GM18519 (cell line): ENCODE results near the gene INTS11.

Experiments
- ATAC-seq: cut with Tn5 transposase; IDR thresholded peaks from one replicate; pipeline ENCODE4 v1.9.1; 2021; ENCODE audit warnings: mild to moderate bottlenecking, moderate library complexity; ENCODE audit not compliant: unreplicated experiment, low FRiP score

INTS11 gene

GRCh38 chr1:1287288-1288110 is 37.0 kb downstream of the INTS11 start:
- ATAC-seq: no peak

DNA sequence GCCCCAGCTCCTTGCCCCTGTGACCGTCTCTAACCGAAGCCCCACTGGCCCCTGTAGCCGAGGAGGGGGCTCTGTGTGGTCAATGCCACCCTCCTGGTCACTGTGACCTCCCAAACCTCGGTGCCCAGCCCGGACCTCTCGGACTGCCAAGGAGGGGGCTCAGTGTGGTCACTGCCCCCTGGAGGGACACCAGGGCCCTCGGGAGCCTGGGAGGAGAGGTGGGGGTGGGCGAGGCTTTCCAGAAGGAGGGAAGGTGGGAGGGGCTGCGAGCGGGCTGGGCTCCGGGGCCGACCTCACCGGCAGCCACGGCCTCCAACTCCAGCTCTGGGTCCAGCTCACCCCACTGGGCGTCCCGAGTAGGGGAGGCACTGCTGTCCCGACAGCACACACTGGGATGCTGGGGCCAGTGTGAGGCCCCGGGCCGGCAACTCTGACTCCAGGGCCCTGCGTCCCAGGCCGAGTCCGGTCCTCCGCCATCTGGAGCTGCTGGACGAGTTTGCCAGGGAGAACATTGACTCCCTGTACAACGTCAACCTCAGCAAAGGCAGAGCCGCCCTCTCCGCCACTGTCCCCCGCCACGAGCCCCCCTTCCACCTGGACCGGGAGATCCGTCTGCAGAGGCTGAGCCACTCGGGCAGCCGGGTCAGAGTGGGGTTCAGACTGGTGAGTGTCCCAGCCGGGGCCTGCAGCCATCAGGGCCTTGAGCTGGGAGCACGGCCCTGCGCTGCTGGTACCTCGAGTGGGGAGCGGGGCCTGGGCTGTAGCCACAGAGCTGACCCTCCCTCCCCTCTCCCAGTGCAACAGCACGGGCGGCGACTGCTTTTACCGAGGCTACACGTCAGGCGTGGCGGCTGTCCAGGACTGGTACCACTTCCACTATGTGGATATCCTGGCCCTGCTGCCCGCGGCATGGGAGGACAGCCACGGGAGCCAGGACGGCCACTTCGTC is 37.9 kb downstream of the INTS11 start:
- ATAC-seq: no peak

DNA sequence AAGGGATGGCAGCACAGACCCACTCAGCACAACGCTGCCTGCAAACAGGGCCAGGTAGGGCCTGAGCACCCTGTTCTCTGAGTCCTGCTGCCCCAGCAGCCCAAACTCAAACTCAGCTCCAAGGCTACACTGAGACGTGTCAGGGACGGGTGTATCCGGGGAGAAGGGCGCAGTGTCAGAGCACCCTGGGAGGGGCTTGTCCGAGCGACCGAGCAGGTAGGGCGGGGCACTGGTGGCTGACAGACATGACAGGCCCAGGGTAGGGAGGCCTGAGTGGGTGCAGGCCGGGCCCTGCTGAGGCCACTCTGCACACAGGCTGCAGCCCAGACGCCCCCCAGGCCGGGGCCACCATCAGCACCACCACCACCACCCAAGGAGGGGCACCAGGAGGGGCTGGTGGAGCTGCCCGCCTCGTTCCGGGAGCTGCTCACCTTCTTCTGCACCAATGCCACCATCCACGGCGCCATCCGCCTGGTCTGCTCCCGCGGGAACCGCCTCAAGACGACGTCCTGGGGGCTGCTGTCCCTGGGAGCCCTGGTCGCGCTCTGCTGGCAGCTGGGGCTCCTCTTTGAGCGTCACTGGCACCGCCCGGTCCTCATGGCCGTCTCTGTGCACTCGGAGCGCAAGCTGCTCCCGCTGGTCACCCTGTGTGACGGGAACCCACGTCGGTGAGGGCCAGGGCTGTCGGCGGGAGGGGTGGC is 38.7 kb downstream of the INTS11 start:
- ATAC-seq: no peak

GRCh38 chr1:1285102-1285571 is 39.3 kb downstream of the INTS11 start:
- ATAC-seq: no peak

DNA sequence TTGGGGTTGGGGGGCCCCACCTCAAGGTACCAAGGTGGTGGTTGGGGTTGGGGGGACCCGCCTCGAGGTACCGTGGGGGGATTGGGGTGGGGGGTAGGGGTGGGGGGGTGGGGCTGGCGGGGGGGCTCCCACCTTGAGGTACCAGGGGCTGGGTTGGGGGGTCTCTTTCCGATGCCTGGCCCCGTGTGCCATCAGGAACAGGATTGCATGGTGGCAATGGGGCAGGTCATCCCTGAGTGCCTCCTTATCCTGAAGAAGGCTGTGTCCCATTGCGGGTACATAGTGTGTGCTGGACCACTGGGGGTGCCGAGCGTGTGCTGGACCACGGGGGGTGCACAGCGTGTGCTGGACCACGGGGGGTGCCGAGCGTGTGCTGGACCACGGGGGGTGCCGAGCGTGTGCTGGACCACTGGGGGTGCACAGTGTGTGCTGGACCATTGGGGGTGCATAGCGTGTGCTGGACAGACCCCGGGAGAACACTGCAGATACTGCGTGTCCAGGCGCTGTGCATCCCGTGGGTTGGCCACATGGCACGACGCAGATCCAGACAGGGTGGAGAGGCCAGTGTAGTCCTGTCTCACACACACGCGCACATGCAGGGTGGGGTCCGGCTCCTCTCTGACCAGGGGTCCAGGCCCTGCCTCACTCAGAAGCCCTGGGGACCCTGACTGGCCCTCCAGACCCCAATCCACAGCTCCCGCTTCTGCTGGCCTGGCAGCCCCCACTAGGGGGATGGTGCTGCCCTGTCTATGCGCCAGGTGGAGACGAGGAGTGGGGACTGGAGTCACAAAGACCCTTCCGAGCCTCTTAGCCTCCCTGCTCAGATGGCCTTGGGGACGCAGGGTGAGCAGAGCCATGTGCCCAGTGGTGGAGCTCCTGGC is 40.0 kb downstream of the INTS11 start:
- ATAC-seq: no peak

- ATAC-seq: no peak
Measured at GRCh38 chr1:1283821-1284220, 40.6 kb downstream of the INTS11 start.

GRCh38 chr1:1282998-1283397 is 41.5 kb downstream of the INTS11 start:
- ATAC-seq: no peak

DNA sequence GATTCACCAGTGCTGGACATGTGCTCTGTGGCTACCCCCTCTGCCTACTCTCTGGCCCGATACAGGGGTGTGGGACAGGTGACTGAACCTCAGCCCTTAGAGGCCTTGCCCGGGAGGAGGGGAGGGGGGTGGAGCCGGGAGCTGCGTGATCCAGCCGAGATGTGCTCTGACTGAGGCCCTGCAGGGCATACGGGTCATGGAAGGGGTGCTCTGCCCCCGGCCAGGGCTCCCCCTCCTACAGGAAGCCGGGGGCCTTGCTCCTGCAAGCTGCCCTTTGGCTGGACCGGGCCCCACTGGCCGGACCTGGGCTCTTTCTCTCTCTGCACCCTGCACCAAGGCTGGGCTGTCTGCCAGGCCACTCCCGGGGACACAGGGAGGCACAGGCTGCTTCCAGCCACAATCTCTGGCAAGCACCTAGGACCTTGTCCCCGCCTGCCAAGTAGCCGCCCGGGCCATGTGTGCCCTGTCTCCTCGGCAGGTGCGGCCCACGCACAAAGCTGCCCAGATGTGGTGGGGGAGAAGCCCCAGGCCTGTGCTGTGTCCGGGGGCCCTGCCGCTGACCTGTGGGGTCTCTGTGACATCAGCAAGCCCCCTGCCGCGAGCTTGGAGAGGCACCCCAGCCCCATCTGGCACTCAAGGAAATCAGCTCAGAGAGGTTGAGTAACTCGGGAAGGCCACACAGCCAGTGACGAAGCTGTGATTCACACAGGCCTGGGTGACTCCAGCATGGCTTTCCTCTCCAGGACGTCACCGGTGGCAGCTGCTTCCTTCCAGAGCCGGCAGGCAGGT is 42.7 kb downstream of the INTS11 start:
- no peak for ATAC-seq

- ATAC-seq: no peak
Measured at GRCh38 chr1:1280782-1281481, 43.5 kb downstream of the INTS11 start.

GRCh38 chr1:1279028-1279427 is 45.4 kb downstream of the INTS11 start:
- ATAC-seq: no peak

- no peak for ATAC-seq
Measured at GRCh38 chr1:1278620-1279019, 45.8 kb downstream of the INTS11 start.

DNA sequence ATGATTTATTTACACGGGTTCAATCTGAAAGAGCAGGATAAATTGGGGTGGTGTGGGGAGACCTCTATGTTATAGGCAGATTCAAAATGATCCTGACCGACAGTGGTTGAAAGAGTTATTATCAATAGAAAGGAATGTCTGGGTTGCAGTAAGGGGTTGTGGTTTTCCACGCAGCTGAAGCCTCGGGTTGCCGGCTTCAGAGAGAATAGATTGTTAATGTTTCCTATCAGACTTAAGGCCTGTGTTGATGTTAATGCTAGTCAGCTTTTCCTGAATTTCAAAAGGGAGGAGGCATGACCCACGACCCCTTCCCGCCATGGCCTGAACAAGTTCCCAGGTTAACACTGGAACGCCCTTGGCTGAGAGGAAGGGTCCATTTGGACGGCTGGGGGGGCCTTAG is 48.6 kb downstream of the INTS11 start:
- no peak for ATAC-seq

DNA sequence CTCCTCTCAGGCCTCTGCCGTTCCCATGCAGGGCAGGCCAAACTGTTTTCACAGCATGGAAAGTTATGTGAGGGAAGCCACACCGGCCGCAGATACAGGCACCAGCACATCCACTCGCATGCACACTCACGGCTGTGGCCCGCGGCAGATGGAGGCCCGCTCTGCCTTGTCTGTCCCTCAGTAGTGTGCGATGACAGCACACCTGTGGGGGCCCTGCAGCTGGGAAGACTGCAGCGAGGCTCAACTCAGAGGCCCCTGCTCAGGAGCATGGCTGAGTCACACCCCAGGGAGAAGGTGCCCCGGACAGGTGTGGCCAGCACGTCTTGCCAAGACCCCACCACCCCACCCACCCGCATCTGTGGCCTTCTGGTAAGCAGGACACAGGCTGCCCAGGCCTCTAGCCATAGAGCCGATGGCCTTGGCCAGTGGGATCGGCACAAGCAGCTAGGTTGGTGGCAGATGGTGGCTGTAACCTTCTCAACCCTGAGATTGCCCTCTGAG is 49.5 kb downstream of the INTS11 start:
- no peak for ATAC-seq

DNA sequence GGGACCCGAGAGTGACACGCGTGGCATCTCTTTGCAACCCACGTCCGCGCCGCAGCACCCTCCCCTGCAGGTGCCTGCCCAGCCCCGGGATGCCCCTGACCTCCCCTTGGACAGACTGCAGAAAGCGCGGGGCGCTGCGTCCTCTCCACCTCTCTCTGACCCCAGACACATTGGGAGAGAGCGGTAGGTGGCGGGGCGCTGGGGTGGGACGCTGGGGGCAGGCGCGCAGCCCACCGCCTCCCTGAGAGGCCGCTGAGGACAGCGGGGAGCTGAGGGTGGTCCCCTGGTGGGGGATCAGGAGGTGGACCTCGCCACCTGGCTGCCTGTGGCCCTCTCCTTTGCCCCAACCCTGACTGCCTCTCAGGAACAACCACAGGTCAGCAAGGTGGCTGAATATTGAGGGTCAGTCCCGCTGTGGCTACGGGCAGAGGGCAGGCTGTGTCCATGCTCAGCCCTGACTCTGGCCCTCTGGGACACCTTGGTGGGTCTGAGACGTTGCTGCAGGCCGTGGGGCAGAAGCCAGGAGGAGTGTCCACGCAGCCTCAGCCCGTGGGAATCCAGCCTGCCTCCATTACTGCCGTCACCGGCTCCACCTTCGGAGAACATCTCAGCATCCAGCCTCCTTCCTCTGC is 50.0 kb downstream of the INTS11 start:
- no peak for ATAC-seq

- peak; percentile 37 for ATAC-seq
Measured at GRCh38 chr1:1273512-1274298, 50.8 kb downstream of the INTS11 start, which contains the start of gene UBE2J2. UBE2J2 (minus strand) TSS chr1:1273854; CDS start chr1:1267992, 5,862 bp downstream.

DNA sequence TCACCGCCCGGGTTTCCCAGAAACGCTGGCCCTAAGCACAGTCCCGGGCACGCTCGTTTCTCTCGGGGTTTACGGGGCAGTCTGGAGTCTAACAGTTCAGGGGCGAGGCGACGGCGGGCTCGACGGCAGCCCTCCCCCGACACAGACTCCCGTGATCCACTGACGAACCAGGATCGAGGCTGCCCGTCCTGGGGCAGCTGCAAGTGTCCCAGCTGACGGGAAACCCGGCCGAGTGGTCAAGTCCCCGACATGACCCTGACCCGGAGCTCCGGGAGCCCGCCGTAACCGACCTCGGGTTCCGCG is 51.3 kb downstream of the INTS11 start:
- ATAC-seq: peak; percentile 10
